GM21447 (cell line): ENCODE data around the gene OXGR1.
"Not testable (repeated sequence)": the region's sequence is repeated elsewhere in the genome, so short reads cannot be mapped to it uniquely, and the experiment has no call there.

Experiments
- ATAC-seq: cut with Tn5 transposase; IDR thresholded peaks from one replicate; pipeline ENCODE4 v1.9.1; 2021; ENCODE audit not compliant: unreplicated experiment

OXGR1 gene

DNA sequence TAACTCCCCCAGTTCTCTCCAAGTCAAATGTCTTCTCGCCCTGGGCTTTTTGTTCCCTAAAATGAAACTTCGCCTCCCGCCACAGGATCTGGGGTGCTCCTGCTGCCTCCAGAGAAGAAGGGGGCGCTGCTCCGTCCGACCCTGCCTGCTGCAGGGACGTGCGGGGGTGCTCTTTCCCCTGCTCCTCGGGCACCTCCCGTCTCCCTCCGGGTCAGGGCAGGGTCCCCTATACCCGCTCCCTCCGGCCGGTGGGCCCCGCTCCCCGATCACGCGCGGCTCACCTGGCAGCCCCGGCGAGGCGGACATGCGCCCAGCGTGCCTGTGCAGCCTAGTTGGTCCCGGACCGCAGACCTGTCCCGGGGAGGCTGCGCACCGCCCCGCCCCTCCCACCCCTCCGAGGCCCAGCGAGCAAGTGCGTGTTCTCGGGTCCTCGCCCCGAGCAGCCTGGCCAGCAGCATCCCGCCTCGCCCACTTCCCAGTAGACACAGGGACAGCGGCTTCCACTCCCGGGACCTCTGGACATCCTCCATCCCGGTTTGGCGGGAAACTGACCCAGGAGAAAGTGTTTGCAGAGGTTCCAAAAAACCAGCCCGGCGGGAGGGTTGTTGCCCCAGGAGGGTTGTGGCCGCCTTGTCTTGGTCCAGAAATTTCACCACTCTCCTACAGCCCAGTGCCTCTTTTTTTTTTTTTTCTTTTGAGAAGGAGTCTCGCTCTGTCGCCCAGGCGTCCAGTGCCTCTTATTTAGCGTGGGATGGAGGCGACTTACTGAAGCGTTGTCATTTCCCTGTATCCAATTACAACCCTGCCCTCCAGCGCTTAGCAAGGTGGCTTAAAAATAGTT is at the start of gene OXGR1:
Gene OXGR1 (minus strand): TSS at position 460 of the 841 bp plus-strand sequence. CDS start 6,717 bp downstream, outside the sequence.
- no peak for ATAC-seq

DNA sequence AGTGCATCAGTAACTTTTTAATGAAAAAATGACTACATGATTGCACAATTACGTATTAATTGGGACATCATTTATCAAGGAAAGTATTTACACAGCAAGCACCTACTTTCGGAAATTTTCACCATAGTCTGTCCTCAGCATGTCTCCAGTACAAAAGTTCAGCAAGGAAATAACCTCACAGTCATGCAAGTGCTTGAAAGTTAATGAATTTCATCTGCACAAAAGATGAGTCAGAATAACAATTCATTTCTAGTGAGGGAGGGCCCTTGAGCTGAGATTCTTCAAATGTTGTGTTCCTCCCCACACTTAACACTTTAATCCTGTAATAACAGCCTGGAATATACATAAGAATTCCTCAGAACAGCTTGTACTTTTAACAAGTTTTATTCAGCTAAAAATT is 49.0 kb upstream of the OXGR1 start:
- no peak for ATAC-seq

DNA sequence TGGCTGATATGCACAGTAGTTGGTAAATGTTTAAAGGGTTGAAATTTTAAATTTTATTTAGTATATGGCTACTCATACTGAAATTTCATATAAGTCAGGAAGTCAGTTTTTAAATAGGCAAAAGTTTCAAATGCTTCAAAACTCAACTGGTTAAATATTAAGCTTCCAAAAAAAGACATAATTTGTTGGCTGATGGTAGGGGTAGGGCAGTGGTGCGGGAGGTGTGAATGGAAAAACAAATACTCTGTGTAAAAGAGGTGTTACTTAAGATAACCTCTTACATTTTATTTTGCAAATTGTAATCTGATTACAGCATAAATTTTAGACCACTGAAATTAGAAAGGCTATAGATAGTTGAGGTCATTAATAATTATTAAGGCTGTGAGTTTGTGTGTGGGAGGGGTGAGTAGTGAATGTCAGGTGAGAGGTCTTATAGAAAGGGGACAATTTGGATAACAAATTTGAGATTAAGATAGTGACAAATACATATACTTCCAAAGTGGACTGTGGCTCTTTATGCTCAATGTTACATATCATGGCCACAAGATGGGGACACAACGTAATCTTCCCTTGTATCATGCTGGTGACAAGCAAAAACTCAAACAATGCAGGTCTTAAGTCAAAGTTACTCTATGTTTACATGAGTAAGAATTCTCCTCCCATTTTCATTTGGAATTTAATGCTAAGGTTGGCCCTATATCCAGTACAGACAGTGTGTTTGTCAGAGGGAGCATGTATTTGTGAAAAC is 36.6 kb upstream of the OXGR1 start:
- ATAC-seq = no peak

DNA sequence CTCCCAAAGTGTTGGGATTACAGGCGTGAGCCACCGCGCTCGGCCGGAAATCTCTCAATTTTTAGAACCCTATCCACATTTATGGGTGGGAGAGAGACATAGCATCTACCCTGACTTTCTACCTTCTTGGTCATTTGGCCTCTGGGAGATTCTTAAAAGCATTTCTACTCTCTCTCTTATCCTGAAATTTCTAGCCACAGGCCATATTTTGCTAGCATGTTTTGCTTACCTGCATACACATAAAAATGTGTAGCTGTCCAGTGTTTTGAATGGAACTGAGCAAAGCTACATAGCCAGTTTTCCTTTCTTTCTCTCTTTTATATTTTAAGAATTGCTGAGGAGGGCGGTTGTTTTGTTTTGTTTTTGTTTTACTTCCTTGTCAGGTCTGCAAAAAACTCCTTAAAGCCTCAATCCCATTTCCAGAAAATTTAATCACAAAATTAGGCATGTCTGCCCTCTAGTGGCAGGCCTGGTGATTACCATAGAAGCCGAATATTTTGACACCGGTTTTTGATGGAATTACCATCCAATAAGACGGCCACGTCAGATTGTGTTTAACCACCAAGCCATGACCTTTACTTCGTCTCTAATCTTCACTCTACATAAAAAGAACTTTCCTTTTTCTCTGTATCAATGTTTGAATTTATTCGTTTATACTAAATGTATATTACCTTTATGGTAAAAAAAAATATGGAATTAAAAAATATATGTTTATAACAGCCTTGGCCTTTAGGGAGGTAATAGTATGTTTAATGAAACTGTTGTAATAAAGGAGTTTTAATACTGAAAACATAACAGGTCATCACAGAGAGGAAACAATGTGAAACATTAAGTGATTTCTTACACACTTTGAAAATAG is 34.4 kb upstream of the OXGR1 start:
- no peak for ATAC-seq

DNA sequence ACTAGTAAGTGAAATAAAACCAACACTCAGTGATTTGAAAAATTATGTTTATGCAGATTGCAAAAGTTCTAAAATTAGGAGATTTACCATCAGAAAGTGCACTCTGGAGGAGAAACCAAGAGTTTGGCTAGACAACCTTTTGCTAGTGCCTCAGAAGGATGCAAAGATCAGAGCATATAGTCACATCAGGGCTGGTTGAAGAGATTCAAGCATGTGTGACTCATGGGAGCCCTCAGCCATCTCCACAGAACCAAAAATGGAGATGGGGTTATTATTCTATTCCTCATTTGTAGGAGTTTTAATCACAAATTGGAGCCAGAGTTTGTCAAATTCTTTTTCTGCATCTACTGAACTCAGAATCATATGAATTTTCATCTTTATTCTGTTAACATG is 32.9 kb upstream of the OXGR1 start:
- no peak for ATAC-seq

DNA sequence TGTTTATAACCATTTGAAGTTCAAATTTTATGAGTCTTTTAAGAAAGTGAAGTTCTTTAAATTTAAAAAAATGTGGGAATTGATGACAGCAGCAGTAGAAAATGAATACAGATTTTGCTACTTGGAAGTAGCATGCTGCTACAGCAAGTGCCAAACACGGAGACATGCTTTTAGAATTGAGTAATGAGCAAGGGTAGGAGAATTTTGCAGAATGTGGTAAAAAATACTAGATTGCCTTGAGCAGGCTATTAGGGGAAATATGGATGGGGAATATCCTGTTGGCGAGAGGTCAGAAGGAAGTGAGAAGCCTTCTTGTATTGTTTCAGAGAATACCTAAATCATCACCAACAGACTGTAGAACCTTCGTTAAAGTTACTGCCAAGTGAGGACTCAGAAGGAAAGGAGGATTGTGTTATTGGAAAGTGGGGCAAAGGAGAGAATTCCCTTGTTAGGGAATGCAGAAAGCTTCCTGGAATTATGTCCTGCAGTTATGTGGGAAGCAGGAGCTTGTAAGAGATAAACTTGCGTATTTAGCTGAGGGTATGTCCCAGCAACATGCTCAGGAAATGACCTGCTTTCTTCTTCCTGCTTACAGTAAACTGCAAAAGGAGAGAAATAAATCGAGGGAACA is 32.4 kb upstream of the OXGR1 start:
- ATAC-seq = no peak

DNA sequence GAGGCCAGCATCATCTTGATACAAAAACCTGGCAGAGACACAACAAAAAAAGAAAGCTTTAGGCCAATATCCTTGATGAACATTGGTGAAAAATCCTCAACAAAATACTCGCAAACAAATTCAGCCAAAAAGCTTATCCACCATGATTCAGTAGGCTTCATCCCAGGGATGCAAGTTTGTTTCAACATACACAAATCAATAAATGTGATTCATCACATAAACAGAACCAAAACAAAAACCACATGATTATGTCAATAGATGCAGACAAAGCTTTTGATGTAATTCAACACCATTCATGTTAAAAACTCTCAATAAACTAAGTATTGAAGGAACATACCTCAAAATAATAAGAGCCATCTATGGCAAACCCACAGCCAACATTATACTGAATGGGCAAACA is 29.5 kb upstream of the OXGR1 start:
- ATAC-seq = not testable (repeated sequence)

DNA sequence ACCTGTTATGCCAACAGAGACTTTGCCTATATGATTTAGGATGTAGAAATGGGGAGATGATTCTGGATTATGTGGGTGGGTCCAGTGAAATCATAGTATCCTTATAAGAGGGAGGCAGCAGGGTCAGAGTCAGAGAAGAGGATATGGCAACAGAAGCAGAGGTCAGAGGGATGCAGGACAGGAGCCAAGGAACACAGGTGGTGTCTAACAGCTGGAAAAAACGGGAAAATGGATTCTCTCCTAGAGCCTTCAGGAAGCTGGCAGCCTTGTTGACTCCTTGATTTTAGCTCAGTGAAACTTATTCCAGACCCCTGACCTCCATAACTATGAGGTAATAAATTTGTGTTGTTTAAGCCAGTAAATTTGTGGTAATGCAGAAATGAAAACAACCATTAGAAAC is 28.8 kb upstream of the OXGR1 start:
- no peak for ATAC-seq

DNA sequence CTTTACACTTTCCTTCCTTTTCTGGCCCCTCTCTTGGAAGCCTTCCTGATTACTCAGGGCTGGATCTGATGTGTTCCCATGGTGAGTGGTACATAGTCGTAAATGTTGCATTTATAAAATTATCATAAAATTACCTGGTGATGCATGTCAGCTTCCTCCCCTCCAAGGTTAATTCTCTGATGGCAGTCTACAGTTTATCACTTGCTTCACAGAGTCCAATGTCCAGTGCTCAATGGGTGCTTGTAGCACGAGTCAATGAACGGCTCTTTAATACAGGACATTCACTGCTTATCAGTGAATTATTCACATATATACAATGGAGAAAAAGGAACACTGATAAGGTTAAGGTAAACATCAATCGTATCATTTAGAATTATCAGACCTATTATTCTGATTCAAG is 27.0 kb upstream of the OXGR1 start:
- ATAC-seq = no peak

DNA sequence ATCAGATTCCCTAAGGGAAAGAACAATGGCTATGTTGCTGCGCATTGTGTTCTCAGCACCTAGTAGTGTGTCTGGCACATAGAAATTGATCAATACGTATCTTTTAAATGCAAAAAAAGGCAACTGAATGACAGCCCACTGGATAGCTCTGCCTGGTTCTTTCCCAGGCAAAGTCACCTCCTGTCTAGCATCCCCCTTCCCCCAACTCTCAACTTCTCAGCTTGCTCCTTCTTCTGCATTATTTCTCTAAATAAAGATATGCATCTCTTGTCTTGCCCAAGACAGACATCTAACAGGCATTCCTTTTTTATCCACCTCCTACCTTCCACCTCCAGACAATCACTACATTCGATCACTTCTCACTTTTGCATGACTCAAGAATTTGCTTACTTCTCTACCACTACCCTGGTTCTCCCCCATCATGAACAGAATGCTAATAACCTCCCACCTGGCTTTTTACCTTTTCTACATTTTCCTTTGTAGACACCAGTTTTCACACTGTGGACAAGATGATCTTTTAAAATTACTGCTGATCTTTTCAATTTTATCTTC is 26.5 kb upstream of the OXGR1 start:
- no peak for ATAC-seq

DNA sequence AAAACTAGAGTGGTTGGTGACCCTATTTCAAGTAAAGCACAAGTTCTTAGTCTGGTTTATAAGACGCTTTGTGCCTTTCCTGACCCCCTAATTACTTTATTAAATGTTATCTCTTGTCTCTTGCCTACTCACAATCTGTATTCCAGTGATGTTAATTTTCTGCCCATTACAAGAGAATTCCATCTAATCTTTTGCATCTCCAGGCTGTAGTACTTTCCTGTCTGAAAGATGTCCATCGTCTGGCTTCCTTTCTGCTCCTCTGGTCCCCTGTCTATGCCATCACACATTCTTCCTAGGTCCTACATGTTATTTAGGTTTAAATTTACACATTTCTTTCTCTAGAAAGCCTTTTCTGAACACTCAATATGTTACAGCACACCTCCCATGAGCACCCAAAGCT is 25.9 kb upstream of the OXGR1 start:
- ATAC-seq = no peak

DNA sequence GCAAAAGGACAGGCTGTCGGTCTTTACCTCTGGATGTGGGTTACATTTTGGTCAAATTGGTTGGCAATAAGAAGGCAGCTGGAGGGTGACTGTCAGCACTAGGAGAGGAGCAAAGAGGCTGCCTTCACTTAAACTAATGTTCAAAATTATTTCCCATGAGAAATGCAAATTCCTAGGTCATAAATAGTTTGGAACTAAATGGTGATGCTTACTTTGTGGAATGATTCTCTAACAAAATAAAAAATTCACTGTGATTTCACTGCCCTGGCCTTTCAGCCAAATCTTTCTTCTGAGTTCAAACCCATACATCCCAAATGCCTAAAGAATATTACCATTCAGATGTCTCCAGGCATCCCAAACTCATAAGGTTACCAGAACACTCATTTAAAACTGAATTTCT is 25.0 kb upstream of the OXGR1 start:
- ATAC-seq = no peak

DNA sequence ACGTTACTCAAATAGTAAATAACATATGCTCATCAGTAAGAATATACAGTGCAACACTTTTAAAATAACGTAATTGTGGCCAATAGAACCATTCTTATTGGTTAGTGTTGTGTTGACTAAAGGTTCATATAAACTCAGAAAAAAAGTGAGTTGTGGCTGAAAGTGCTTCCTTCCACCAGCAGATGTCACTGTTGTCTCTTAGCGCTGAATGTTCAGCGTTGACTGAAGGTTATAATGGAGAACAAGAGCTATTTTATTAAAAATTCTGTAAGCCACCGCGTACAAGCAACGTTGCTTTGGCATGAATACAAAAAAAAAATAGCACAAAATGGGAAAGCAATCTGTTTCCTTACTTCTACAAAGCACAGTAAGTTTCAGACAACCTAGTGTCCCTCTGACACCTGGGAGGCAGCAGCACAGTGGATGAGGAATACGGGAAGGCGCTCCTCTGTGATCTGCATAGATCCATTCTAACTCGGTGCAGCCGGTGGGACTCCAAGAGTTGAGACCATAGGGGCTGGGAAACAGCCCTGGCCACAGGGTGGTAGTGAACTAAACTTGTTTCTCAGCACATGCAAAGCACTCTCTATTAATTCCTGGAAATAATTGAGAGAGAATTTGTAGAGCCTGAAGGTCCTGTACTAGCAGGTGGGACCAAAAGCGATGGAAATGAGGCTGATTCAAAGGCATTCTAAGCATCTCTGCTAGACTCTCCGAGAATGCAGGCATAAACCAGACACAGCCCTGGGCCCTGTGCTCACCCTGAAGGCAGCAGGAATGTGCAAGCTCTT is 23.9 kb upstream of the OXGR1 start:
- peak; percentile 92 for ATAC-seq

DNA sequence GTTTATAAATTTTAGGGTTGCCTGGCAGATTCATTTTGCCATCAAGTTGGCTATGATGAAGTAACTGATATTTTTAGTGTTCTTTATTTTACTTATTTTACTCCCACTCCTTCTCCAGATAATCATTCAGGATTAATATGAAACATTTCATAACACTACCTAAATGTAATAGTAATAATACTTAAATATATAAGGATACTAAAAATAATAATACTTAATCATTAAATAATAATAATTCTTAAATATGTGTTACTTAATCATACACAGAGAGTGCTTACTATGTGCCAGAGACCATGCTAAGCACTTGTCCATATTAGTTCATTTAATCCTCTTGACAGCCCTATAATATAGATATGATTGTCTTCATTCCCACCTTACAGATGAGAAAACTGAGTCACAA is 23.0 kb upstream of the OXGR1 start:
- no peak for ATAC-seq

DNA sequence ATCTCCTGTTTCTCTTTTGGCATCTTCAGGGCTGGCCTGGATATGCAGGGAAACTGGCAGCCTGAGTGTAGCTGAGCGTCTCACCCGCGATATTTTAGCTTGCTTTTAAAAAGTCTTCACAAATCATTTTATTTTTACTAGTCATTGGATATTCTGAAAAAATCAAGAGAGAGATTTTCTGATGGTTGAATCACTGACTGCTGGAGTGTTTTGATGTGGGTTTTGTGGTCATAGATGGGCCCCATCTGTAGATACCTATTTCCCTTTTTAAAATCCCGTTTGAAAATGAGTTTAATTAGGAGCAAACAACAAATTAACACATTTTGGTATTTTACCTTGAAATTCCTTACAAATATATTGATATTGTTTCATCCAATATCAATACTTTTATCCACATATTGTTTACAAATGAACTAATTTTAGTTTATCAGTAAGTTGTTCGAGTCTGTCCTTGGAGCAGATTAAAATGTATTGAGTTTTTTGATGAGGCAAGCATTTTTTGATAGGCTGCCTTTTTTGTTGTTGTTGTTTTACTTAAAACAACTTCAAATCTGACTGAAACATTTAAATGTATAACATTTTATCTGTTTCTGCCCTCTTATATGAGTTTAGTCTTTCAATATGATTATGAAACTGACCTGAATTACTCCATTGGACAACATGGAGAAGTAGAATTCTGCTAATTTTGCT is 21.5 kb upstream of the OXGR1 start:
- ATAC-seq = no peak

DNA sequence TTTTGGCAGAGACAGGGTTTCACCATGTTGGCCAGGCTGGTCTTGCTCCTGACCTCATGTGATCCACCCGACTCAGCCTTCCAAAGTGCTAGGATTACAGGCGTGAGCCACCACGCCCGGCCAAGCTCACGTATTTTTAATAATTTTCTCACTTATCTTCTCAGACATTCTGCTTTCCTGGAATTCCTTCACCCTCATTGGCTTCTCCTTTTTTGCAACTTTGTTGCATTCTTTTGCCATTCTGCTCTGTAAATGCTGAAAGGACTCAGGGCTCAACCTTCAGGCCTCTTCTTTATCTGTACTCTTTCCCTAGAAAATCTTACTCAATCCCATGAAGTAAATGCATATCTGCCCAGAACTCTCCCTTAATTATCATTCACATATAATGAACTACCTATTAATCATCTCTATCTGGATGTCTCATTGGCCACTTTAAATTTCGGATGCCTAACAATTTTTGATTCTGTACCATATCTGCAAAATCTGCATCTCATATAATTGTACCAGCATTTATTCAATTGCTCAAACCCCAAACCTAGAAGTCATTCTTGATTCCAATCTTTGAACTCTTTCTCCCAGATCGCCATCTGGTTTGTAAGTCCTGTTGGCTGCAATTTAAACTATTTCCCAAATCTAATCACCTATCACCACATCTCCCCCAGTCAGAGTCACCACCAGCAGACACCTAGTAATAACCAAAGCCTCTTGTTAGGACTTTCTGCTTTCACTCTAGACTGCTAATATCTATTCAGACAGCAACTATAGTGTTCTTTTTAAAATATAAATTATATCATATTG is 18.2 kb upstream of the OXGR1 start:
- ATAC-seq = no peak

DNA sequence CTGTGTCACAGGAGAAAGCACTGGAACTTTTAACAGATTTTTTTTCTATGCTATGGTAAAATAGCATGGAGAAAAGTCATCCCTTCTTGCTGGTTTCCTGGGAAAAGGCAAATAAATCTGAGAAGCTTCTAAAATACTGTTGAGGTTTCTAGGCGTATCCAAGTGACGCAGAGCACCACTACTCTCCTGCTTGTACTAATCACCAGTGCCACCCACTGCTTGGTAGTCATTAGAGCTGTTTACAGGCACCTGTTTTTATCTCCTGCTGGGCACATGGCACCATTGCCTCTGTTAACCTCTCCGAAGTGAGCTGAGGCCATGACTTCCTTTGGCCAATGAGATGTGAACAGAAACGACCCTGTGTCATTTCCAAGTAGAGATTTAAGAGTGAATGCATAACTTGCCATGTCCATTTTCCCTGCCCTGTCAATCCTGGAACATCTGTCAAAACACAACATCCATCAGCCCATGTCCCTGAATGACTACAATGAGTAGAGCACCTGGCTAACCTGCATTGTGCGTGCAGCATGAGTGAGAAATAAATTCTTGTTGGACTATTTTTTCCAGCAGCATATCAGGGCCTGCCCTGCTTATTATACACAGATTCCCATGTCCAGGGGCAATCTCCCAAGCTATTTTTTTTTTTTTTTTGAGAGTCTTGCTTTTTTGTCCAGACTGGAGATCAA is 17.3 kb upstream of the OXGR1 start:
- ATAC-seq = no peak

DNA sequence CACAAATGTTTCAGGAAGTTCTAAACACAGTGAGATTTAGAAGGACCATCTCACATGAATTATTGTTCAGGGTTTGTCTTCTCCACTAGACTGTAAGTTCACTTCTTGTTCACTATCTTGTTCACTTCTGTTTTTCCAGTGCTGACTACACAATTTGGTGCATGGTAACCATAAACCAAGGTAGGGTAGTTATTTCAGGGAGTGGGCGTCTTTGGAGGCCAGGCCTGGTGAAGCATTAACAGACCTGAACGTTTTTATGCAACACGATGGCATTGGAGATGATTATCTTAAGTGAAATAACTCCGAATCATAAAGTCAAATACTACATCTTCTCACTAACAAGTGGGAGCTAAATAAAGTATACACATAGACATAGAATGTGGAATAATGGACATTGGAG is 14.4 kb upstream of the OXGR1 start:
- no peak for ATAC-seq
